Prostate gland (tissue), 2 donors: Measurements from ENCODE around the gene PRIMA1. TPM values are rescaled to one million over a fixed set of nuclear protein-coding genes. Genes with fewer than 3 reads are reported as not detected.
"Not testable (repeated sequence)": the region's sequence is repeated elsewhere in the genome, so short reads cannot be mapped to it uniquely, and the experiment has no call there.

Experiments
- DNase-seq: peaks from one replicate; pipeline ENCODE4 v3.0.0-alpha.2; 2019; ENCODE audit warnings: low spot score
- H3K27ac ChIP-seq, 2 donors: fragments of 200-600 bp; sonication (generic); 2 replicates each; pipeline ENCODE4 v1.5.1; 2017 to 2019
- H3K27me3 ChIP-seq: fragments of 200-600 bp; sonication (generic); replicated peaks from 2 replicates; pipeline ENCODE4 v1.5.1; 2019; ENCODE audit not compliant: insufficient read depth
- H3K36me3 ChIP-seq, 2 donors: fragments of 200-600 bp; sonication (generic); 1 replicate in 1 of 2; 2 replicates in 1 of 2; pipeline versions ENCODE4 v1.5.1 to v1.8.1; 2017 to 2019
- H3K4me1 ChIP-seq: fragments of 200-600 bp; sonication (generic); replicated peaks from 2 replicates; pipeline ENCODE4 v1.5.1; 2019
- H3K4me3 ChIP-seq, 2 donors: fragments of 200-600 bp; sonication (generic); 2 replicates each; pipeline ENCODE4 v1.5.1; 2017 to 2019
- H3K9me3 ChIP-seq: fragments of 200-600 bp; sonication (generic); 2 replicates; pipeline ENCODE4 v1.5.1; 2017
- POLR2A ChIP-seq: fragments of 450-650 bp; IDR thresholded peaks from one replicate; pipeline ENCODE4 v1.6.1; 2016; ENCODE audit warnings: antibody characterized with exemption, mild to moderate bottlenecking
- POLR2AphosphoS5 ChIP-seq: sonication (generic); formaldehyde crosslinking; IDR thresholded peaks from one replicate; pipeline ENCODE4 v1.6.1; 2017; ENCODE audit warnings: antibody characterized with exemption
- WGBS: methylation state at CpG from one replicate; pipeline ENCODE4 v1.1.5; 2018; 5-methylcytosine and 5-hydroxymethylcytosine counted together
- intact Hi-C: fragments of 100-400 bp; cut with DNase I; formaldehyde crosslinking; loops from one replicate; pipeline ENCODE4 v1.14.2; 2022
- total RNA-seq, 2 donors: library from RNA; depleted of rRNA; stranded (reverse); fragments of >200 nt; gene quantifications; one replicate each; pipeline ENCODE4 v1.1.0, GENCODE V29; 2016
- TF ChIP-seq, protein P1 (sequence below), 4 experiments: fragments of 200-600 bp in 2 of 4; fragments of 450-650 bp in 2 of 4; sonication (generic) in 2 of 4; IDR thresholded peaks; 1 replicate in 3 of 4; 2 replicates in 1 of 4; pipeline ENCODE4 v1.5.1; 2016 to 2019; ENCODE audit warnings: antibody characterized with exemption in 4 of 4, mild to moderate bottlenecking in 2 of 4, moderate library complexity in 2 of 4

Gene PRIMA1
- total RNA-seq, 2 donors from 2014 or later = 3.6 to 9.8 TPM

DNA sequence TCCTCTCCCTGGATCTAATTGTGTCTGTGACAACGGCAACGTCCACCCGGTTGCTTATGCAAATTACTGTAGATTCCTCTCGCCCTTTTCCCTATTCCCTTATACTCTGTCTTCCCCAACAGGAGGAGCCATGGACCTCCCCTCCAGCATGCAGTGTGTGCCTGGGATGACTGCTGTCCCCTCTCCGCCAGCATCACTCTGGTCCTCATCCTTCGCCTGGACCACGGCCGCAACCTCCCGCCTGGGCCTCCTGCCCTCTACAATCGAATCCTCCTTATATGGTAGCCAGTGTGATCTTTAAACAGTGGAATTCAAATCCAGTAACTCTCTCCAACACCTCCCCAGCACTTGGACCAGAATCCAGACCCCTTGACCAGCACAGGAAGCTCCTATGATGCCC, 30.6 kb upstream of the PRIMA1 start:
- Histone ChIP-seq H3K4me3 (no peak overlapping the region), H3K9me3 (no peaks in the 10 kb centered on the region), H3K27me3 (no peaks in the 10 kb centered on the region), H3K4me1 (no peaks in the 10 kb centered on the region), H3K27ac (no peak overlapping the region), H3K36me3 (no peaks in the 10 kb centered on the region)
- no peak for DNase-seq
- intact Hi-C loops = no loop called here
- 91% methylated on average over 10 of the region's 10 CpGs for WGBS
- TF ChIP-seq, protein P1, sequence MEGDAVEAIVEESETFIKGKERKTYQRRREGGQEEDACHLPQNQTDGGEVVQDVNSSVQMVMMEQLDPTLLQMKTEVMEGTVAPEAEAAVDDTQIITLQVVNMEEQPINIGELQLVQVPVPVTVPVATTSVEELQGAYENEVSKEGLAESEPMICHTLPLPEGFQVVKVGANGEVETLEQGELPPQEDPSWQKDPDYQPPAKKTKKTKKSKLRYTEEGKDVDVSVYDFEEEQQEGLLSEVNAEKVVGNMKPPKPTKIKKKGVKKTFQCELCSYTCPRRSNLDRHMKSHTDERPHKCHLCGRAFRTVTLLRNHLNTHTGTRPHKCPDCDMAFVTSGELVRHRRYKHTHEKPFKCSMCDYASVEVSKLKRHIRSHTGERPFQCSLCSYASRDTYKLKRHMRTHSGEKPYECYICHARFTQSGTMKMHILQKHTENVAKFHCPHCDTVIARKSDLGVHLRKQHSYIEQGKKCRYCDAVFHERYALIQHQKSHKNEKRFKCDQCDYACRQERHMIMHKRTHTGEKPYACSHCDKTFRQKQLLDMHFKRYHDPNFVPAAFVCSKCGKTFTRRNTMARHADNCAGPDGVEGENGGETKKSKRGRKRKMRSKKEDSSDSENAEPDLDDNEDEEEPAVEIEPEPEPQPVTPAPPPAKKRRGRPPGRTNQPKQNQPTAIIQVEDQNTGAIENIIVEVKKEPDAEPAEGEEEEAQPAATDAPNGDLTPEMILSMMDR (IDR thresholded peaks at IDR 0.05) = no peak
- no peak for TF ChIP-seq POLR2AphosphoS5
- no peak for TF ChIP-seq POLR2A

DNA sequence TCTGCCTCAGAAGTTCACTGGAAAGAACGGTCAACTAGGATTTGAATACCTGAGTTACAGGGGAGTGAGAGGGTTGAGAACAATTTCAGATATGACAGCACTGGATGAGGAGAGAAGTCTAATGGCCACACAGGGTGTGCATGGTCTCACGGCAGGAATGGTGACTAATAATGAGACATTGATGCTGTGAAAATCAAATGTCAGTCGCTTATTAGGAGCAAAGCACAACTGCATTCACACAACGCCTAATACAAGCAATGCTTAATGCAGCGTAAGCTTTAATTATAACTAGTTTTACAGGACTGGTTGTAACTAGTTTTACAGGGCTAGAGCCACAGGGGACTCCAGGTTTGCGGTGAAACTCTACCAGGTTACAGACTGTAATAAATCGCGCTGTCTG, 23.4 kb upstream of the PRIMA1 start:
- Histone ChIP-seq H3K4me1 (no peaks in the 10 kb centered on the region), H3K27ac (no peak overlapping the region), H3K27me3 (no peaks in the 10 kb centered on the region), H3K4me3 (no peak overlapping the region), H3K36me3 (no peaks in the 10 kb centered on the region), H3K9me3 (no peaks in the 10 kb centered on the region)
- WGBS = 57% methylated on average over 8 of the region's 8 CpGs
- no peak for DNase-seq
- intact Hi-C loops = no loop called here
- TF ChIP-seq POLR2AphosphoS5 (no peak), POLR2A (no peak)
- TF ChIP-seq, protein P1 (IDR thresholded peaks at IDR 0.05) = no peak

DNA sequence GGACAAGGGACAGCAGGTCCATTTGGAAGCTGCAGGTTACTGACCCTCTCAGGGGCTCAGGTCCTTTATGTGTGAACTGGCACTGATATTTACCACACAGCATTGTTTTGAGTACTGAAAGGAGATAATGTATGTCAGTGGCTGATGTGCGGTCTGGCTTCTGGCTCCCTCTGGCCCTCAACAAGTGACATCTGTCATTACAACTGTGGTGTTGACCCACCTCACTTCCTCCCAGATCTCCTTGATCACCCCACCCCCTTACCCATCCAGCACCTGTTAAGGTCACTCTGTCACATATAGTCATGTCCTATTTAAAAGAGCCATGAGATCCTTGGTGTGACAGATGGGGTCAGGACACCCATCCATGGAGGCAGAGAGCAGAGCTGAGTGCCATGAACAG, 22.7 kb upstream of the PRIMA1 start:
- H3K36me3 ChIP-seq = no peaks in the 10 kb centered on the region
- TF ChIP-seq POLR2AphosphoS5 = no peak
- no peak for TF ChIP-seq POLR2A
- TF ChIP-seq, protein P1 (IDR thresholded peaks at IDR 0.05) = no peak
- WGBS = 67% methylated on average over 1 of the region's 1 CpG
- DNase-seq = no peak
- no peaks in the 10 kb centered on the region for H3K27me3 ChIP-seq
- intact Hi-C loops = no loop called here
- no peaks in the 10 kb centered on the region for H3K4me1 ChIP-seq
- no peak overlapping the region for H3K27ac ChIP-seq
- H3K9me3 ChIP-seq = no peaks in the 10 kb centered on the region
- H3K4me3 ChIP-seq = no peak overlapping the region

DNA sequence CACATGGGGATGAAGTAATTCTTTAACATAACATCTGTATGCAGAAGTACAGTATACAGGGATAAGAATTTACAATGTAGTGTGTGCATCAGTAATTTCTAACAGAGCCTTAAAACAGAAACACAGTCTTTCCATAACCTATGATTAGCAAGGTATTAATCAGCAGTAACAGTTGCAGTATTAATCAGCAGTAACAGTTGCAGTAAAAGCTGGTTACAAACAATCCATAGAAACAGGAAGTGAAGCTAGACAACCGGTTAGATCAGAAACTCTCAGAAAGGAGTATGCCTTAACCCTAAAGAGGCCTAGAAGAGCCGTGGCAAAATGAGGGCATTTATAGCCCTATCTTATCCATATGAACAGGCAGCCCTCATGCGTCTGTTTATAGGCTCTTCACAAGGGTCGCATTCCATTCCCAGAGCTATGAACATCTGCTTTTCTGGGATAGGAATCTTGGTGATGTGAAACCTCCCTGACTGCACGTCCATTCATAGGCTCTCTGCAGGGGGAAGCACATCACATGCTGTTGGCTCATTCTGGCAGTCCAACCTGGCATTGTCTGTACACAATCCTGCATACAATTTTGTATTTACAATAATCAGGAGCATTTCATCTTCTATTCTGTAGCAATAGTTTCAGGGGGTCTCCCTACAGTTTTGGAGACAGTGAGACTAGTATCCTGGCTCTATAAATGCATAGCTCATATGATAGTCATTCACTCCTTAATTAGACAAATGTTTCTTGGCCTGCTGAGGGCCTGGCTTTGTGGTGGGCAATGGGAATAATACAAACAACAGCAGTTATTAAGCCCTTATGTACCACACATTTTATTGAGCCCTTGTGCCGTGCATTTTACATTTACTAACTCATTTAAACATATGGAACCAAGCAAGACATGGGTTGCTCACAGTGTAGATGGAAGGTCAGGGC, 21.5 kb upstream of the PRIMA1 start:
- H3K36me3 ChIP-seq, H3K9me3 ChIP-seq, intact Hi-C loops, DNase-seq, H3K27me3 ChIP-seq, H3K4me1 ChIP-seq, H3K27ac ChIP-seq, H3K4me3 ChIP-seq: not testable (repeated sequence)
- WGBS = 81% methylated on average over 6 of the region's 6 CpGs

DNA sequence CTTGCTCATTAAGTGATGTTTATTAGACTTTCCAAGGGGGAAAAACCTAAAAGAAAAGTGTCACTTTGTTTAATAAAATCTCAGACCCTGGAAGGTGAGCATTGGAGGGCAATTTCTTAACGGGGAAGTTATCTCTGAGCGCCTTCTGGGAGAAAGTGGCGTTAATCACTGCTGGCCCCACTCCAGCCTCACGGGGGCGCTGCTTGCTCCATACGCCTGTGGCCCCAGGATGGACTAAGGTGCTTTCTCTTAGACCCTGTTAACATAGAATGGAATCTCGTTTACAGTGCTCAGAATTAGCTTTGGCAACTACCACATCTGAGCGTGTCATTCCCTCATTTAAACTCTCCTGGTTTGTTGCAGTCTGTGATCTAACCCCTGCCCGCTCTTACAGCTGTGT, 16.4 kb upstream of the PRIMA1 start:
- Histone ChIP-seq H3K4me1 (no peaks in the 10 kb centered on the region), H3K4me3 (no peak overlapping the region), H3K27ac (no peak overlapping the region), H3K9me3 (no peaks in the 10 kb centered on the region), H3K36me3 (no peaks in the 10 kb centered on the region), H3K27me3 (no peaks in the 10 kb centered on the region)
- 69% methylated on average over 9 of the region's 9 CpGs for WGBS
- no peak for DNase-seq
- intact Hi-C loops = no loop called here
- TF ChIP-seq, protein P1 (IDR thresholded peaks at IDR 0.05) = no peak
- TF ChIP-seq POLR2A (no peak), POLR2AphosphoS5 (no peak)
